Measurements from ENCODE around the gene NOX3. TPM values are rescaled to one million over a fixed set of nuclear protein-coding genes. Genes with fewer than 3 reads are reported as not detected.
"Not testable (repeated sequence)": the region's sequence is repeated elsewhere in the genome, so short reads cannot be mapped to it uniquely, and the experiment has no call there.

NOX3 gene
- polyA plus RNA-seq, 1 donor, result not detected

DNA sequence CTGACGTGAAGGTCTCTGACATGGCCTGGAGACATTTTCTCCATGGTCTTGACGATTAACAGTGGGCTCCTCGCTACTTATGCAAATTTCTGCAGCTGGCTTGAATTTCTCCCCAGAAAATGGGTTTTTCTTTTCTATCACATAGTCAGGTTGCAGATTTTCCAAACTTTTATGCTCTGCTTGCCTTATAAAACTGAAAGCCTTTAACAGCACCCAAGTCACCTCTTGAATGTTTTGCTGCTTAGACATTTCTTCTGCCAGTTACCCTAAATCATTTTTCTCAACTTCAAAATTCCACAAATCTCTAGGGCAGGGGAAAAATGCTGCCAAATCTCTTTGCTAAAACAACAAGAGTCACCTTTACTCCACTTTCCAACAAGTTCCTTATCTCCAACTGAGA is 12.9 kb upstream of the NOX3 start:
- DNase-seq, result not testable (repeated sequence)

- DNase-seq, result no peak
Measured at GRCh38 chr6:155466539-155466938, 10.9 kb upstream of the NOX3 start.

DNA sequence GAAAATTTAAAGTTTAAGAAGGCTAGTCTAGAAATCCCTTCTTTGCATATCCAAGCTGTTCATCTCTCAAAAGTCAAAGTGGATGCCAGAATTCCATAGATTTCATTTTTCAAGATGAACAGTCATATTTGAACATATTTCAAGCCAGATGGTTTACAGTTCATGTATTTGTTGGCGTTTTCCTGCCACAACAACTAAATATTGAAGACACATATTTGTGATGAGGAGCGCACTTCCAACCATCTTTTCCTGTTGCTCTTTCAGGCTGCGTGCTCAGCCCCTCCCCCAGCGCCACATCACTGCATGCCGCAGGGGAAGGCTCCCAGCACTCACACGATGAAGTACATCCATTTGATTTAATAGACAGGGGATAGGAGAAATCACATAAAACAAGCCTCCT is 5.9 kb upstream of the NOX3 start:
- peak; percentile 64 for DNase-seq

- DNase-seq, result no peak
Measured at GRCh38 chr6:155454471-155454870, 1.2 kb downstream of the NOX3 start.

GRCh38 chr6:155454008-155454407 is 1.6 kb downstream of the NOX3 start:
- DNase-seq, result no peak

DNA sequence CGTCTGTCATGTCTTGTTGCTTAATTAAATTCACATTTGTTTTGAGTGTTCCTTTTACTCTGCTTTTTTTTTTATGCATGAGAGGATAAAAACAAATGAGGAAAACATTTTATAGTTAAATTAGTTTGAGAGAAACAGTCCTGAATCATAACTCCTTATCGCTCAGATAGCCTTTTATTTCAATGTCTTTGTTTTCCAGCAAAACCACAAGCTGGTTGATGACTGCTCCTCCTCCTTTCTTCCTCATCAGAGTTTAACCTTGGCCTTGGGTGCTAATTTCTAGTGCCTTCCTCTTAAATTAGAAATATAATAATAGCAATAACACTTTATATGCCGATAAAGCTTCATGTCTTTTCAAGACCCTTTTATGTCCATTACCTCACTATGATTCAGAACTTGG is 3.1 kb downstream of the NOX3 start:
- no peak for DNase-seq

DNA sequence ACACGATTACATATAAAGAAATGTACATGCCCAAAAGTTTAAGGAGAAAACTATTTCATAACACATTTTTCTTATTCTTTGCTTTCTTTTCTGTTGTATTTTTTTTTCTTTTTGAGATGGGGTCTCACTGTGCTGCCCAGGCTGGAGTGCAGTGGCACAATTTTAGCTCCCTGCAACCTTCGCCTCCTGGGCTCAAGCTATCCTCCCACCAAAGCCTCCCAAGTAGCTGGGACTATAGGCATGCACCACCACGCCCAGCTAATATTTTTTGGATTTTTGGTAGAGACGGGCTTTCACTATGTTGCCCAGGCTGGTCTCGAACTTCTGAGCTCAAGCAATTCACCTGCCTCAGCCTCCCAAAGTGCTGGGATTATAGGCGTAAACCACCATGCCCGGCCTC is 4.1 kb downstream of the NOX3 start:
- DNase-seq, result not testable (repeated sequence)

DNA sequence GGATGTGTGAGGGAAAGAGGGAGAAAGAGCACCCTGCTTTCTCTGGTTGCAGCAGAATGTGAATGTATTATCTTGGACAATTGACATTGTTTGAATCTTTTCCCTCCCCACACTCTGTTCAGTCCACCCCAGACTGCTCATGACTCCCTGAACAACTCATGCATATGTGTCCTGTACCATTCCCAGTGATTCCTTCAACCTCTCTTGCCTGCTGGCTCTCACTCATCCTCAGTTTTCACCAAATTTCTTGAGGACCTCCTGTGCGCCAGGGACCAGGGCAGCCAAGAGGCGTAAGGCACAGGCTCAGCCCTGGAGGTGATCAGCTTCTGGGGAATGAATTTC is 5.4 kb downstream of the NOX3 start:
- no peak for DNase-seq

DNA sequence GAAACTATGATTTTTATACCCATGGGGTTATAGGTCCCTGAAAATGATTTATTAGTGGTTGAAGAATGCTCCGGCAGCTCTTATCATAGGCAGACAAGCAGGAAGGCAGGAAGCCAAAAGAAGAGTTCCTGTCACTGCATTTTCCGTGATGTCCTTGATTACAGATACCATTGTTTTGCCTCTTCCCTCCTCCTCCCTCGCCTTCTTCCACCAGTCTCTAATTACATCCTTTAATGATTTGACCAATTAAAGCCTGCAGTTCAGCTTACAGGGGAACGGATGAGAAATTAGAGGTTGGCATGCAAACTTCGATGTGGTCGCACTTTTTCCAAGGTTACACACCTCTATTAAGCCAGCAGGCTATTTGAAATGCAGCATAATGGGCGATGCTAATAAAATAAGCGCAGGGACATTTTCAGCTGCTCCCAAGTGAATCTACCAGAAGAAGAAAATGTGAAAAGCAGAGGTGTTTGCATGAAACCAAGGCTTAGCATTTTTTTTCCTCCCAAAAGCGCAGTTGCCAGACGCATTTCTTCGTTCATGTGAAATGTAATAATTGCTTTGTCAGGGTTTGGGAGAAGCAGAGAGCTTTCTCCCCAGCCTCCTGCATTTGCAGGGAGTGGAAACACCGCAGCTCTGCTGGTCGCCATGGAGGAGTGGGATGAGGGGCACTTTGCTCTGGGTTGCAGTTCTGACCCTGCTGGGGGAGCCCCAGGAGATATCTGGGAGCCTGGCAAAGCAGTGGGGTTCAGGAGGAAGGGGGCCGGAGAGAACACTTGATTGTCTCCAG is 6.0 kb downstream of the NOX3 start:
- DNase-seq, result peak; percentile 29

GRCh38 chr6:155448668-155449449 is 6.8 kb downstream of the NOX3 start:
- DNase-seq, result no peak

- DNase-seq, result no peak
Measured at GRCh38 chr6:155447949-155448348, 7.7 kb downstream of the NOX3 start.

DNA sequence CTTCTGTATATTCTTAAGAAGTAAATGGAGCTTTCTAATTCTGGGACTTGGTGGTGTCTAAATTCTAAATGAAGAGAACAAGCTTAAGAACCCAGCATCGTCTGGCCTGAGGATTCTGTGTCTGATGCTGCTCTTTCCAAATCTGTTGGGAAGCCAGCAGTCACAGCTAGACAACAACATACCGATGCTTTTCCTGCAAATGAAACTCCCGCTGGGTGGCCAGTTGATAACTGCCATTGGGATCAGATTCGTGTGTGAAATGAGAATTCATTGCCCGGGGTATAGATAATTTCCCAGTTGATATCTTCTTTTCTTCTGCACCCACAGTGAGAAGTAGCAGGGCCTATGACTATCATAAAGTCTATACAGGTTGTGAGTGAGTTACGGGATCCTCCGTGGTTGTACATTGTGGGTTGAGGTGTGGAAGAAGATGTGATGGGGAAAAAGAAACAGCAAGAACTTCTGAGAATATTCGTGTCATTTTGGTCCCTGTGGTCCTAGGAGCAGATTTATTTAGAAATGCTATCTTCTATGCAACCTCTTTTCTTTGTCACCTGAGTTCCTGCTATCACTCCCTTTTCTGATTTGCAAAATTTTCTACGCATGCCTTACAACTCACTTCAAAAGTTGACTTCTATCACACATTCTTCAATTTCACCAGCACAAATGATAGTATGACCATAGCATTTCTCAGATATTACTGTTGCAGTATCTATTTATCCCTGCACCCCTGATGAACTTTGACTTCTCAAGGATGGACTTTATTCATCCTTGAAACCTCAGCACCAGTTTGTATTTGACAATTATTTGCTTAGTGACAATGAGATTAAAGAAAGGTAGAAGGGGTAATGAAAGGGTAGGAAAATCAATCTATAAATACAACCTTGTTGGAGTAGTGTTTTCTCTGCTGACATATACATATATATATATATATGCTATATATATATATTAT is 10.4 kb downstream of the NOX3 start:
- DNase-seq, result no peak

DNA sequence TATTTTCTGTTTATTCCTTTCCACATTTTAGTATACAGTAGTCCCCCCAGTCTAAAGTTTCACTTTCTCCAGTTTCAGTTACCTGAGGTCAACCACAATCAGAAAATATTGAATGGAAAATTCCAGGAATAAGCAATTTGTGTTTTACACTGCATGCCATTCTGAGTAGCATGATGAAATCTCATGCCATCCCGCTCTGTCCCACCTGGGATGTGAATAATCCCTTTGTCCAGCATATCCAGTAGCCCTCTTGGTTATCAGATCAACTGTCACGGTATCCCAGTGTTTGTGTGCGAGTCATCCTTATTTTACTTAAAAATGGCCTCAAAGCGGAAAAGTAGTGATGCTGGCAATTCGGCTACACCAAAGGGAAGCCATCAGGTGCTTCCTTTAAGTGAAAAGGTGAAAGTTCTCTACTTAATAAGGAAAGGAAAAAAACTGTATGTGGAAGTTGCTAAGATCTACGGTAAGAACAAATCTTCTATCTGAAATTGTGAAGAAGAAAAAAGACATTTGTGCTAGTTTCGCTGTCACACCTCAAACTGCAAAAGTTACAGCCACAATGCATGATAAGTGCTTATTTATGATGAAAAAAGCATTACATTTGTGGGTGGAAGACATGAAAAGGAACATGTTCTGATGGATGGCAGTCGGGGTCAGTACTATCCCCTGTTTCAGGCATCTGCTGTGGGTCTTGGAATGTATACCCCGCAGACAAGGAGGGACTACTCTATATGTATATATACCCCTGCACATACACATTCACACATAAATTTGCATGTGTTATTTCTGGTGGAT is 11.3 kb downstream of the NOX3 start:
- no peak for DNase-seq

GRCh38 chr6:155443168-155443567 is 12.5 kb downstream of the NOX3 start:
- DNase-seq, result no peak

- DNase-seq, result no peak
Measured at GRCh38 chr6:155442562-155442961, 13.1 kb downstream of the NOX3 start.

GRCh38 chr6:155441112-155441465 is 14.6 kb downstream of the NOX3 start:
- no peak for DNase-seq

DNA sequence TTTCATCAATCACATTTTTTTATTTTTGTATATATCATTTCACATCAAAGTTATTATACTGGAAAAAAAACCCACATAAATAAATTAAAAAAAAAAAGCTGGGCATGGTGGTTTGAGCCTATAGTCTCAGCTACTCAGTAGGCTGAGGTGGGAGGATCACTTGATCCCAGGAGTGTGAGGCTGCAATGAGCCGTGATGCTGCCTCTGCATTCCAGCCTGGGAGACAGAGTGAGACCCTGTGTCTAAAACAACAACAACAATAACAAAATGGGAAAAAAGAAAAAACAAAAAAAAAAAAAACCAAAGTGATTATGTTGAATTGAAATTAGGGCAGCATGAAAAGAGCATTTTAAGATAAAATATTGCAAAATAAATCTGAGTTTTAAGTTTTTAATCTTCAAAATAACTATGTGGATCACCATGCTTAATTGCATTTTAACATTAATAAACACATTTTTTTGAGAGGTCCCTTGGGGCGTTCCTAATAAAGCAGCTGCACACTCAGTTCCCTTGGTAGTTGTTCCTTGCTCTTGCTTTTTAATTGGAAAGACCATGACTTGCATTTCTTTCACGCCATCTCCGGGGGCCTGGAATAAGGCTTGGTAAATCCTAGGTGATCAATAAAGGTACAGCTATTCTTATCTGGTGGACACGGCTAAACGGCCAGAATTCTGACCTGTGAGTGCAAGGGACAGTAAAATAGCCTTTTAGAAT is 15.1 kb downstream of the NOX3 start:
- no peak for DNase-seq

DNA sequence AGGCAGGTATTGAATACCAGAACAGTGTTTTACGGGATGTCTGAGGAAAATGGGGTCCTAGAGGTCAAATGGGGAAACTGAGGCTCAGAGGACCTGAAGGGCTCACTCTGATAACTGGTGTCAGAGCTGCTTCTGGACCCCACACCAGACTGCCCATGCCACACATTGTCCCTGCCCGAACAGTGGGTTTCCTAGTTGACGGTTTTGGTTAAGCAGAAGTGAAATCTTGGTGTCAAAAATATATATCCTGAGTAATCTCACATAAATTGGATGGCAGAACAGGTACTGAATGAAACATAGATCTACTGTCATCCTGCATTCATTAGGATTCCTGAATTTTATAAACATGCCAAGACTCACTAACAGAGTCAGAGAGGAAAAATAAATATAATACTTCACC is 16.3 kb downstream of the NOX3 start:
- no peak for DNase-seq

GRCh38 chr6:155436981-155437749 is 18.5 kb downstream of the NOX3 start:
- DNase-seq, result no peak

DNA sequence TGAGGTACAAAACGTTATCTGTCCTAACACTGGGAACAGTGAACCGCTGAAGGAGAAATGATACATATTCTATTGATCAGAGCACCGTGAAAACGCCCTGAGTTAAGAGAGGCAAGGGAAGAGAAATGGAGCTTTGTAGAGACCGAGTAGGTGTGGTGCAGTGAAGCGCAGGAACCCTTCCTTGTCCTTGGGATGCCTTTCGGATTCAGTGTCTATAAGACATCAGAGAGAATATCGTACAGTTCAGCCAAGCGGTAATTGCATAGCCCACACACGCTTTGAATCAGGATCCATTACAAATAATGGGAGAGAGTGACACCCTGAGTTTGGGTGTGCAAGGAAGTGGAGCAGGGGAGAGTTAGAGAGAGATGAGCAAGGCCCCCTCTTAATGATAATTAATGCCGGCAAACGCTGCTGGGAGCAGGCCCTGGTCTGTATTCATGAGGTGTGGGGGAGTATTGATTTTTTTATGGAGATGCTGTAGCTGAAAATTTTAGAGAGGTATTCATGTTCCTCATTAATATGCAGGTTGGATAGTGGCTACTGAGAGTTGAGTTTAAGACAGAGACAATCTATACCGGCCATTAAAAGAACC is 20.7 kb downstream of the NOX3 start:
- DNase-seq, result no peak
